ENCODE data around the gene HPCAL1.

HPCAL1 gene

DNA sequence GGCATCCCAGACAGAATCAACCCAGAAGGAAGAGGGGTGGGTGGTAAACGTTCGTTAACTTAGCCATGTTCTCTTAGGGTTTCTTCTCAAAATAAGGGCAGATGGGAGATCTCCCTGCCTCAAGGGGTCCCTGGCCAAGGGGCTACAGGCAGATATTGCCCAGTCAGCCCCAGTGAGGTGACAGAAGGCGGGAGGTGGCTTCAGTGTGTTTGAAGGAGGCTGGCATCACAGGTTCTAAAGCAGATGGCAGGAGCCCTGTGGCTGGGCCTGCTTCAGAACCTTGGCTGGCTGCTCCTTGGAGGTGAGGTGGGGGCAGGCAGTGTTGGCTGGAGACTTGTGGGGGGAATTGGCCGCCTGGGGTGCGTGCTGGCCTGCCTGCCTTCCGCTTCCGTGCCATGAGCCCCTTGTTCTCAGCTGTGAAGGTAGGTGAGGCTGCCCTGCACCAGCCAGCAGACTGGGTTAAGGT lies 23.5 kb downstream of the HPCAL1 start:
- Histone ChIP-seq H3K9me3 (ENCODE audit: insufficient read depth, low read depth, low read length) (no peaks in the 10 kb centered on the region), H3K9ac (ENCODE audit: low read depth, low read length, poor library complexity, severe bottlenecking) (no peak overlapping the region), H4K20me1 (ENCODE audit: insufficient read depth, low read length, poor library complexity, severe bottlenecking) (no peaks in the 10 kb centered on the region), H3K79me2 (ENCODE audit: insufficient read depth, low read length) (peaks cover 87% of the 10 kb centered on the region), H3K27me3 (ENCODE audit: insufficient read depth, low read length, poor library complexity, severe bottlenecking) (no peaks in the 10 kb centered on the region), H3K9me2 (replicated peaks; ENCODE audit: low read depth, low read length) (no peaks in the 10 kb centered on the region), H3K4me2 (ENCODE audit: low read depth, low read length, poor library complexity, severe bottlenecking) (no peak overlapping the region), H2AFZ (ENCODE audit: low read length) (no peak overlapping the region), H3K4me3 (ENCODE audit: low read length, poor library complexity, severe bottlenecking) (no peak overlapping the region), H3K36me3 (ENCODE audit: insufficient read depth, low read length) (no peaks in the 10 kb centered on the region), H3K4me1 (ENCODE audit: insufficient read depth, low read length, poor library complexity, severe bottlenecking) (peaks cover 49% of the 10 kb centered on the region), H3F3A (ENCODE audit: low read depth) (no peaks in the 10 kb centered on the region)
- TF ChIP-seq EZH2phosphoT487 (IDR thresholded peaks at IDR 0.05; ENCODE audit: borderline replicate concordance) (no peak), CTCF (conservative IDR thresholded peaks at IDR 0.05; ENCODE audit: low read length) (no peak)

GRCh38 chr2:10326707-10327594 lies 24.2 kb downstream of the HPCAL1 start:
- Histone ChIP-seq H2AFZ (ENCODE audit: low read length) (no peak overlapping the region), H3K9me2 (replicated peaks; ENCODE audit: low read depth, low read length) (no peaks in the 10 kb centered on the region), H3K36me3 (ENCODE audit: insufficient read depth, low read length) (no peaks in the 10 kb centered on the region), H4K20me1 (ENCODE audit: insufficient read depth, low read length, poor library complexity, severe bottlenecking) (no peaks in the 10 kb centered on the region), H3F3A (ENCODE audit: low read depth) (0 out of 2 replicates have a peak, but pooled peaks cover 3% of the 10 kb centered on the region), H3K9ac (ENCODE audit: low read depth, low read length, poor library complexity, severe bottlenecking) (no peak overlapping the region), H3K27me3 (ENCODE audit: insufficient read depth, low read length, poor library complexity, severe bottlenecking) (no peaks in the 10 kb centered on the region), H3K9me3 (ENCODE audit: insufficient read depth, low read depth, low read length) (no peaks in the 10 kb centered on the region), H3K4me3 (ENCODE audit: low read length, poor library complexity, severe bottlenecking) (no peak overlapping the region), H3K79me2 (ENCODE audit: insufficient read depth, low read length) (peaks cover 89% of the 10 kb centered on the region), H3K4me1 (ENCODE audit: insufficient read depth, low read length, poor library complexity, severe bottlenecking) (peaks cover 57% of the 10 kb centered on the region), H3K4me2 (ENCODE audit: low read depth, low read length, poor library complexity, severe bottlenecking) (no peak overlapping the region)
- TF ChIP-seq CTCF (conservative IDR thresholded peaks at IDR 0.05; ENCODE audit: low read length) (no peak), EZH2phosphoT487 (IDR thresholded peaks at IDR 0.05; ENCODE audit: borderline replicate concordance) (no peak)

DNA sequence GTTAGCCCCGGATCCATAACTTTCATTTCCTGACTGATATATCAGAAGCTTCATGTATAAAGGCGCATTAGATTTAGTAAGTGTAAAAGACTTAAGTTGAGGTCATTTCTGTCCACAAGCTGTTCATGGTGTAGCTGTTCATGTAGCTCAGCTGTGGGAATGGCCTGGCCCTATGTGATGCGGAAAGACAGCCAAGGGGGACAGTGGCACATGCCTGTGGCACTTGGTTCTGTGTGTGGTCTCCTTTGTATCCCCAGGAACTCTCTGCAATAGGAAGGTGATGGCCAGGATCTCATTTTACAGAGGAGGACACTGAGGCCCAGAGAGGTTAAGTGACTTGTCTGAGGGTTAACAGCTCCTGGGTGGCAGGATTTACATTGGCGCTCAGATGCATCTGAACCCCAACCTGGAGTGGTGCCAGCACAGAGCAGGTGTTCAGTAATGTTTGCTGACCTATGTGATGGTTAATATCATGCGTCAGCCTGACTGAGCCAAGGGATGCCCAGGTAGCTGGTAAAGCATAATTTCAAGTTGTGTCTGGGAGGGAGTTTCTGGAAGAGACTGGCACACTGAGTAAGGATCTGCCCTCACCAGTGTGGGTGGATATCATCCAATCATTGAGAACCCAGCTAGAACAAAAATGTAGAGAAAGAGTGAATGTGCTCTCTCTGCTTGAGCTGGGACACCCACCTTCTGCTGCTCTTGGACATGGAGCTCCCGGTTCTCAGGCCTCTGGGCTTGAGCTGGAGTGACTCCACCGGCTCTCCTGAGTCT lies 25.4 kb downstream of the HPCAL1 start:
- 0 out of 2 replicates have a peak, but pooled peaks cover 5% of the 10 kb centered on the region for H3F3A ChIP-seq (ENCODE audit: low read depth)
- H3K4me2 ChIP-seq (ENCODE audit: low read depth, low read length, poor library complexity, severe bottlenecking): peak overlapping the region; percentile 25
- H3K4me3 ChIP-seq (ENCODE audit: low read length, poor library complexity, severe bottlenecking): no peak overlapping the region
- no peak overlapping the region for H3K9ac ChIP-seq (ENCODE audit: low read depth, low read length, poor library complexity, severe bottlenecking)
- no peaks in the 10 kb centered on the region for H3K27me3 ChIP-seq (ENCODE audit: insufficient read depth, low read length, poor library complexity, severe bottlenecking)
- TF ChIP-seq EZH2phosphoT487 (IDR thresholded peaks at IDR 0.05; ENCODE audit: borderline replicate concordance): no peak
- TF ChIP-seq CTCF (conservative IDR thresholded peaks at IDR 0.05; ENCODE audit: low read length): no peak
- no peaks in the 10 kb centered on the region for H4K20me1 ChIP-seq (ENCODE audit: insufficient read depth, low read length, poor library complexity, severe bottlenecking)
- H3K9me2 ChIP-seq (replicated peaks; ENCODE audit: low read depth, low read length): no peaks in the 10 kb centered on the region
- no peaks in the 10 kb centered on the region for H3K9me3 ChIP-seq (ENCODE audit: insufficient read depth, low read depth, low read length)
- no peaks in the 10 kb centered on the region for H3K36me3 ChIP-seq (ENCODE audit: insufficient read depth, low read length)
- H2AFZ ChIP-seq (ENCODE audit: low read length): no peak overlapping the region
- H3K4me1 ChIP-seq (ENCODE audit: insufficient read depth, low read length, poor library complexity, severe bottlenecking): peaks cover 68% of the 10 kb centered on the region
- H3K79me2 ChIP-seq (ENCODE audit: insufficient read depth, low read length): peaks cover 95% of the 10 kb centered on the region

Data from Loucy (cell line).